H1 (cell line): ENCODE data around the gene GNAL. TPM values are rescaled to one million over a fixed set of nuclear protein-coding genes. Genes with fewer than 3 reads are reported as not detected.

Source experiments
- CTCF ChIA-PET: fragments of 300-600 bp; sonication (Branson Sonifier 250); formaldehyde crosslinking; loops from one replicate; lab custom pipeline; 2021; ENCODE audit not compliant: partially characterized antibody; lab: Charles Lee
- POLR2A ChIA-PET: fragments of 300-600 bp; sonication (Branson Sonifier 250); formaldehyde crosslinking; loops from one replicate; lab custom pipeline; 2021; ENCODE audit warnings: inconsistent platforms; ENCODE audit not compliant: partially characterized antibody; lab: Charles Lee
- DNase-seq, 2 experiments: peaks; one replicate each; pipeline versions ENCODE4 v3.0.0 to v3.0.0-alpha.2; 2010 to 2022; ENCODE audit warnings: low spot score in 2 of 2, low read depth in 1 of 2, mixed read lengths in 1 of 2
- FAIRE-seq: peaks from 2 replicates; lab custom pipeline; 2011; peaks lifted over from hg19 to GRCh38; lab: Jason Lieb, UNC
- H2AFZ ChIP-seq: 2 replicates; pipeline ENCODE4 v1.8.1; 2012; ENCODE audit warnings: low read length, inconsistent platforms
- H2AK5ac ChIP-seq: 2 replicates; pipeline ENCODE4 v1.6.1; 2013; ENCODE audit warnings: low read depth, low read length
- H2BK120ac ChIP-seq: replicated peaks from 2 replicates; pipeline ENCODE3; 2013; ENCODE audit warnings: low read depth, low read length, inconsistent platforms
- H2BK12ac ChIP-seq: 2 replicates; pipeline ENCODE4 v1.6.1; 2013; ENCODE audit warnings: low read depth, low read length
- H2BK15ac ChIP-seq: 2 replicates; pipeline ENCODE4 v1.6.1; 2013; ENCODE audit warnings: low read length
- H2BK20ac ChIP-seq: 2 replicates; pipeline ENCODE4 v1.6.1; 2013; ENCODE audit warnings: low read length
- H2BK5ac ChIP-seq: 2 replicates; pipeline ENCODE4 v1.6.1; 2013; ENCODE audit warnings: low read depth, low read length
- H3K14ac ChIP-seq: 2 replicates; pipeline ENCODE4 v1.6.1; 2013; ENCODE audit warnings: inconsistent platforms; ENCODE audit not compliant: insufficient read length
- H3K18ac ChIP-seq: 2 replicates; pipeline ENCODE4 v1.6.1; 2013; ENCODE audit warnings: low read length; ENCODE audit errors: extremely low read depth
- H3K23ac ChIP-seq: 2 replicates; pipeline ENCODE4 v1.6.1; 2013; ENCODE audit warnings: inconsistent platforms; ENCODE audit not compliant: insufficient read length
- H3K23me2 ChIP-seq: 2 replicates; pipeline ENCODE4 v1.6.1; 2013; ENCODE audit warnings: low read depth, low read length
- H3K27ac ChIP-seq: 2 replicates; pipeline ENCODE4 v1.6.1; 2011; ENCODE audit warnings: low read depth, low read length, inconsistent platforms
- H3K27me3 ChIP-seq, 4 experiments: replicated peaks in 1 of 4; 1 replicate in 1 of 4; 2 replicates in 3 of 4; pipeline versions ENCODE4 v1.6.1 to v1.8.1; 2011 to 2013; ENCODE audit warnings: low read length in 3 of 4, mild to moderate bottlenecking in 3 of 4, inconsistent platforms in 2 of 4, mixed read lengths in 2 of 4, moderate library complexity in 1 of 4; ENCODE audit not compliant: control insufficient read depth in 3 of 4, insufficient read depth in 3 of 4; ENCODE audit errors: extremely low read depth in 1 of 4
- H3K36me3 ChIP-seq, 4 experiments: 2 replicates each; pipeline versions ENCODE4 v1.6.1 to v1.8.1; 2011 to 2013; ENCODE audit warnings: mild to moderate bottlenecking in 4 of 4, low read length in 3 of 4, moderate library complexity in 2 of 4, control low read depth in 1 of 4, inconsistent platforms in 1 of 4; ENCODE audit not compliant: insufficient read depth in 4 of 4, control insufficient read depth in 2 of 4
- H3K4ac ChIP-seq: replicated peaks from 2 replicates; pipeline ENCODE3; 2013; ENCODE audit warnings: low read length, low read depth, mixed read lengths, inconsistent platforms; ENCODE audit not compliant: insufficient read length
- H3K4me1 ChIP-seq, 4 experiments: replicated peaks in 1 of 4; 1 replicate in 1 of 4; 2 replicates in 3 of 4; pipeline versions ENCODE4 v1.6.1 to v1.8.1; 2011 to 2013; ENCODE audit warnings: low read length in 3 of 4, inconsistent platforms in 2 of 4, mixed read lengths in 1 of 4; ENCODE audit not compliant: insufficient read depth in 4 of 4, control insufficient read depth in 3 of 4
- H3K4me2 ChIP-seq, 2 experiments: 2 replicates each; pipeline versions ENCODE4 v1.6.1 to v1.8.1; 2011 to 2013; ENCODE audit warnings: low read depth in 2 of 2, low read length in 2 of 2, control low read depth in 1 of 2, inconsistent platforms in 1 of 2, mild to moderate bottlenecking in 1 of 2; ENCODE audit not compliant: insufficient read depth in 1 of 2
- H3K4me3 ChIP-seq, 4 experiments: fragments of 200-600, 300-600 bp in 1 of 4; sonication (generic), shearing (Covaris generic), sonication (Bioruptor Twin) in 1 of 4; 2 replicates each; pipeline versions ENCODE4 v1.5.1 to v1.8.1; 2011 to 2016; ENCODE audit warnings: low read length in 4 of 4, low read depth in 3 of 4, control low read depth in 2 of 4, inconsistent platforms in 2 of 4, mild to moderate bottlenecking in 2 of 4, mixed read lengths in 1 of 4, moderate library complexity in 1 of 4; ENCODE audit not compliant: insufficient read depth in 2 of 4; ENCODE audit errors: extremely low read depth in 1 of 4
- H3K56ac ChIP-seq: replicated peaks from 2 replicates; pipeline ENCODE3; 2013; ENCODE audit warnings: low read depth, mild to moderate bottlenecking, mixed read lengths, low read length, inconsistent platforms; ENCODE audit not compliant: insufficient read length
- H3K79me1 ChIP-seq: 2 replicates; pipeline ENCODE4 v1.6.1; 2013; ENCODE audit warnings: low read depth, low read length, control low read depth
- H3K79me2 ChIP-seq, 2 experiments: 2 replicates each; pipeline versions ENCODE4 v1.6.1 to v1.8.1; 2012 to 2013; ENCODE audit warnings: low read length in 2 of 2, mild to moderate bottlenecking in 2 of 2, inconsistent platforms in 1 of 2; ENCODE audit not compliant: insufficient read depth in 2 of 2, control insufficient read depth in 1 of 2
- H3K9ac ChIP-seq, 4 experiments: replicated peaks in 1 of 4; 1 replicate in 1 of 4; 2 replicates in 3 of 4; pipeline versions ENCODE4 v1.6.1 to v1.8.1; 2011 to 2013; ENCODE audit warnings: low read depth in 3 of 4, low read length in 3 of 4, control low read depth in 2 of 4, mild to moderate bottlenecking in 2 of 4, moderate library complexity in 2 of 4, inconsistent platforms in 1 of 4; ENCODE audit errors: extremely low read depth in 1 of 4
- H3K9me3 ChIP-seq, 2 experiments: 2 replicates each; pipeline versions ENCODE4 v1.6.1 to v1.8.1; 2012 to 2013; ENCODE audit warnings: mild to moderate bottlenecking in 2 of 2, moderate library complexity in 2 of 2, control low read depth in 1 of 2, inconsistent platforms in 1 of 2, low read depth in 1 of 2, low read length in 1 of 2, mixed read lengths in 1 of 2; ENCODE audit not compliant: insufficient read depth in 2 of 2
- H4K20me1 ChIP-seq, 2 experiments: replicated peaks in 1 of 2; 2 replicates each; pipeline versions ENCODE3 to v1.8.1; 2011 to 2013; ENCODE audit warnings: inconsistent platforms in 2 of 2, low read length in 2 of 2, mild to moderate bottlenecking in 1 of 2; ENCODE audit not compliant: insufficient read depth in 2 of 2, control insufficient read depth in 1 of 2
- H4K5ac ChIP-seq: 2 replicates; pipeline ENCODE4 v1.6.1; 2013; ENCODE audit warnings: low read length, low read depth, mixed read lengths, inconsistent platforms; ENCODE audit not compliant: insufficient read length
- H4K8ac ChIP-seq: 2 replicates; pipeline ENCODE4 v1.8.0; 2013; ENCODE audit warnings: mild to moderate bottlenecking, moderate library complexity, low read length, inconsistent platforms; ENCODE audit not compliant: insufficient read depth; ENCODE audit errors: extremely low read depth
- H4K91ac ChIP-seq: replicated peaks from 2 replicates; pipeline ENCODE3; 2013; ENCODE audit warnings: low read length, mixed read lengths, inconsistent platforms; ENCODE audit not compliant: insufficient read length
- BCL11A ChIP-seq, 2 experiments: IDR thresholded peaks; one replicate each; pipeline ENCODE4 v1.6.1; 2011; ENCODE audit warnings: low read depth in 2 of 2, low read length in 2 of 2, mild to moderate bottlenecking in 2 of 2
- CBX8 ChIP-seq: fragments of 300-800, 300-1000 bp; sonication (generic); IDR thresholded peaks from 2 replicates; pipeline ENCODE4 v1.7.1; 2016; ENCODE audit warnings: low read depth, low read length, borderline replicate concordance
- CTBP2 ChIP-seq: IDR thresholded peaks from 2 replicates; pipeline ENCODE4 v1.7.0; 2011; ENCODE audit warnings: borderline replicate concordance, mild to moderate bottlenecking, moderate library complexity, mixed read lengths, low read length; ENCODE audit not compliant: insufficient read depth, insufficient read length
- EZH2 ChIP-seq: fragments of 200-600 bp; sonication (generic); IDR thresholded peaks from 2 replicates; pipeline ENCODE4 v1.7.1; 2012; ENCODE audit warnings: low read depth, mild to moderate bottlenecking, moderate library complexity, low read length, inconsistent platforms; ENCODE audit not compliant: severe bottlenecking
- KDM4A ChIP-seq: IDR thresholded peaks from one replicate; pipeline ENCODE4 v1.7.1; 2012; ENCODE audit warnings: low read depth, mild to moderate bottlenecking, moderate library complexity, low read length, inconsistent platforms; ENCODE audit not compliant: severe bottlenecking
- NRF1 ChIP-seq: IDR thresholded peaks from 2 replicates; pipeline ENCODE4 v1.6.1; 2011; ENCODE audit warnings: mild to moderate bottlenecking, low read depth, low read length, improper control_type of control experiment
- RXRA ChIP-seq: IDR thresholded peaks from 2 replicates; pipeline ENCODE4 v1.6.1; 2011; ENCODE audit warnings: low read depth, mild to moderate bottlenecking, low read length, moderate library complexity; ENCODE audit not compliant: insufficient read depth
- YY1 ChIP-seq: IDR thresholded peaks from 2 replicates; pipeline ENCODE4 v1.6.1; 2011; ENCODE audit warnings: low read depth, mild to moderate bottlenecking, low read length
- WGBS, 2 experiments: shearing (Covaris generic) in 1 of 2; methylation state at CpG; one replicate each; pipeline versions ENCODE4 v1.1.6 to v1.1.7; 2013 to 2015; ENCODE audit warnings: low lambda C conversion rate in 2 of 2, mixed read lengths in 2 of 2, inconsistent platforms in 1 of 2, low coverage in 1 of 2, missing lambda C conversion rate in 1 of 2; ENCODE audit not compliant: insufficient replicate concordance in 2 of 2, insufficient coverage in 1 of 2, insufficient read length in 1 of 2; ENCODE audit errors: extremely low coverage in 1 of 2, missing lambda C conversion rate in 1 of 2; 5-methylcytosine and 5-hydroxymethylcytosine counted together
- polyA plus RNA-seq, 7 experiments: library from polyadenylated mRNA; depleted of rRNA in 3 of 7; stranded (reverse) in 5 of 7; unstranded in 2 of 7; fragments of >200 nt in 5 of 7; fragments of 200-250 nt in 2 of 7; gene quantifications; 1 replicate in 5 of 7; 2 replicates in 1 of 7; 4 replicates in 1 of 7; pipeline versions ENCODE4 v1.2.1 to v1.2.3, GENCODE V29; 2011 to 2013; ENCODE audit warnings: missing spikeins in 2 of 7, mixed read lengths in 2 of 7
- total RNA-seq: library from RNA; stranded (reverse); fragmentation: NEBNext Ultra II Directional; extraction: Animal tissue kit (Norgen Biotek cat#: 25700); gene quantifications from 2 replicates; pipeline ENCODE4 v1.2.1, GENCODE V29; 2021

Gene GNAL
- total and polyA plus RNA-seq, 2 of the 8 experiments (the other 6 are each of a cell fraction or from before 2014, with no cell fraction given) = 13.2 to 18.3 TPM

GRCh38 chr18:11887328-11888128 is 198.5 kb downstream of the GNAL start:
- ChIA-PET POLR2A (interaction anchor here (0.7 to 1.1 kb wide), 4 partner anchors 8 to 47 kb away, joined by 3 to 5 read pairs (median 4); no protein-coding TSS in a partner anchor), CTCF (interaction anchor here (0.7 to 2.2 kb wide), 10 partner anchors 8 to 155 kb away, joined by 3 to 11 read pairs (median 3); no protein-coding TSS in a partner anchor)
- H4K91ac ChIP-seq = no peak overlapping the region
- H2BK120ac ChIP-seq = no peak overlapping the region
- H2AK5ac ChIP-seq = no peak overlapping the region
- H3K36me3 ChIP-seq = peaks cover 0 to 10% (median 4%) of the 10 kb centered on the region in 4 experiments; a peak in 4 of 8 replicates
- WGBS, 2 experiments = 86% methylated on average over 8 of the region's 8 CpGs; no CpG with 5 or more reads in 1 of the 2 experiments
- H3K18ac ChIP-seq = no peak overlapping the region
- peak overlapping the region; percentile 79 for H3K23ac ChIP-seq
- H2BK12ac ChIP-seq = no peak overlapping the region
- H3K23me2 ChIP-seq = no peaks in the 10 kb centered on the region
- H2BK20ac ChIP-seq = no peak overlapping the region
- FAIRE-seq (no peak), DNase-seq (no peak)
- H3K4me2 ChIP-seq = no peak overlapping the region
- H2BK15ac ChIP-seq = no peak overlapping the region
- no peak for TF ChIP-seq CBX8
- TF ChIP-seq KDM4A = no peak
- no peak for TF ChIP-seq RXRA
- TF ChIP-seq YY1 = no peak
- TF ChIP-seq CTBP2 = no peak
- no peak for TF ChIP-seq NRF1
- TF ChIP-seq BCL11A (IDR thresholded peaks at IDR 0.05; ENCODE audit: low read depth in 2 of 2, low read length in 2 of 2) = no peak
- no peak for TF ChIP-seq EZH2
- H3K4me1 ChIP-seq = peaks cover 0 to 4% (median 1%) of the 10 kb centered on the region in 4 experiments; a peak in 2 of 7 replicates
- no peak overlapping the region for H3K56ac ChIP-seq
- H3K4me3 ChIP-seq = no peak overlapping the region
- H3K27ac ChIP-seq = no peak overlapping the region
- H3K79me1 ChIP-seq = no peaks in the 10 kb centered on the region
- no peaks in the 10 kb centered on the region for H3K27me3 ChIP-seq
- no peak overlapping the region for H2BK5ac ChIP-seq
- H4K8ac ChIP-seq = no peak overlapping the region
- no peak overlapping the region for H2AFZ ChIP-seq
- H4K20me1 ChIP-seq = peaks cover 0 to 4% of the 10 kb centered on the region in 2 experiments
- no peak overlapping the region for H3K9ac ChIP-seq
- no peak overlapping the region for H3K14ac ChIP-seq
- H3K79me2 ChIP-seq = no peaks in the 10 kb centered on the region
- no peak overlapping the region for H4K5ac ChIP-seq
- H3K9me3 ChIP-seq = no peaks in the 10 kb centered on the region
- no peak overlapping the region for H3K4ac ChIP-seq
